Stomach (tissue), 9 donors: ENCODE data around the gene DCLK1. TPM values are rescaled to one million over a fixed set of nuclear protein-coding genes. Genes with fewer than 3 reads are reported as not detected.

Experiments used
- DNase-seq, 2 donors: peaks; one replicate each; pipeline versions ENCODE4 v3.0.0 to v3.0.0-alpha.2; 2013 to 2019
- H3K27ac ChIP-seq, 5 donors: fragments of 200-600 bp in 4 of 5; sonication (generic) in 4 of 5; one replicate each; pipeline ENCODE4 v1.5.1; 2013 to 2019; ENCODE audit warnings: mild to moderate bottlenecking in 1 of 5, moderate library complexity in 1 of 5
- H3K27me3 ChIP-seq, 3 donors: fragments of 200-600 bp; sonication (generic); one replicate each; pipeline ENCODE4 v1.5.1; 2017 to 2019; ENCODE audit warnings: mixed run types in 1 of 3
- H3K36me3 ChIP-seq, 4 donors: fragments of 200-600 bp; sonication (generic); 1 replicate in 3 of 4; 2 replicates in 1 of 4; pipeline ENCODE4 v1.5.1; 2016 to 2019
- H3K4me1 ChIP-seq, 4 donors: fragments of 200-600 bp; sonication (generic); one replicate each; pipeline ENCODE4 v1.5.1; 2016 to 2019
- H3K4me3 ChIP-seq, 4 donors: fragments of 200-600 bp; sonication (generic) in 3 of 4; one replicate each; pipeline ENCODE4 v1.5.1; 2016 to 2019; ENCODE audit warnings: mild to moderate bottlenecking in 1 of 4
- H3K9me3 ChIP-seq, 4 donors: fragments of 200-600 bp; sonication (generic); one replicate each; pipeline ENCODE4 v1.5.1; 2016 to 2019
- EP300 ChIP-seq: sonication (generic); formaldehyde crosslinking; IDR thresholded peaks from one replicate; pipeline ENCODE4 v1.6.1; 2017; ENCODE audit warnings: antibody characterized with exemption
- POLR2A ChIP-seq, 4 donors: fragments of 450-650 bp; IDR thresholded peaks; one replicate each; pipeline ENCODE4 v1.6.1; 2016; ENCODE audit warnings: antibody characterized with exemption in 4 of 4, control low read depth in 2 of 4, mild to moderate bottlenecking in 1 of 4, moderate library complexity in 1 of 4
- POLR2AphosphoS5 ChIP-seq, 3 donors: sonication (generic); formaldehyde crosslinking; IDR thresholded peaks; one replicate each; pipeline ENCODE4 v1.6.1; 2016; ENCODE audit warnings: antibody characterized with exemption in 3 of 3
- WGBS, 5 donors: extraction: QIAGEN DNeasy Blood & Tissue Kit in 3 of 5; methylation state at CpG; one replicate each; pipeline versions ENCODE4 v1.1.5 to v1.1.7; 2013 to 2018; 5-methylcytosine and 5-hydroxymethylcytosine counted together
- intact Hi-C: fragments of 100-400 bp; cut with DNase I; formaldehyde crosslinking; loops from one replicate; pipeline ENCODE4 v1.15.1; 2023; ENCODE audit warnings: low total_unique reads
- polyA plus RNA-seq, 3 donors: library from polyadenylated mRNA; stranded (reverse); fragments of 200-250 nt; gene quantifications; one replicate each; pipeline ENCODE4 v1.2.3, GENCODE V29; 2013
- total RNA-seq, 5 donors: library from RNA; depleted of rRNA; stranded (reverse); fragments of >200 nt; gene quantifications; one replicate each; pipeline versions ENCODE4 v1.1.0 to v1.2.3, GENCODE V29; 2014 to 2016
- TF ChIP-seq, protein P1 (sequence below), 7 experiments: fragments of 450-650 bp in 4 of 7; fragments of 200-600 bp in 3 of 7; sonication (generic) in 3 of 7; IDR thresholded peaks; one replicate each; pipeline ENCODE4 v1.5.1; 2016 to 2019; ENCODE audit warnings: antibody characterized with exemption in 7 of 7, control low read depth in 2 of 7, mild to moderate bottlenecking in 1 of 7
- donor health status: healthy with polysubstance abuse.
- donor health status: Bipolar disorder and iron deficiency.
- donor health status: healthy.

Gene DCLK1
- total and polyA plus RNA-seq, 8 donors, result 0.68 to 36.7 (median 4.1) TPM

DNA sequence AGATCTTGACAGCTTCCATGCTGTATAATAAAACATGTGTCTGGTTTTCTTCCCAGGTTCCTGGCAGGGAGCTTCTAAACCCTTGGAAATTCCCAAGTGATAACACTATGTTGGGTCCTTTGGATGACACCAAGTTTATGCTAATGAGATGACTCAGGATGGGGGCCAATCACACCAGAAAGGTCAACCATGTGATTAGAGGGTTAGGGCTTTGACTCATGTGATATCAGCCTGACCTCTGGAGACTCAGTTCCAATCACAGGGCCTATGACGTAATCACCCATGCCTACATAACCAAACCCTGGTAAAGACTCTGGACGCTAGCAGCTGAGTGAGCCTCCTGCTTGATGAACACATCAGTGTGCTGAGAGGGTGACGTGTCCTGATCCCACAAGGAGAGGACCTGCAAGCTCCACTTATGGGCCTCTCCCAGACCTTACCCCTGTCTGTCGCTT, 203.6 kb downstream of the DCLK1 start:
- no peaks in the 10 kb centered on the region for H3K27me3 ChIP-seq
- no peak overlapping the region for H3K4me3 ChIP-seq
- peaks cover 0 to 23% (median 2%) of the 10 kb centered on the region in 4 donors for H3K4me1 ChIP-seq
- peak in 1 of 2 donors; percentile 38 for DNase-seq
- WGBS, 5 donors, result 54 to 70% (median 67%) methylated on average over 4 of the region's 4 CpGs
- peaks cover 0 to 4% (median 0%) of the 10 kb centered on the region in 4 donors for H3K9me3 ChIP-seq
- TF ChIP-seq EP300, result no peak
- TF ChIP-seq POLR2AphosphoS5 (IDR thresholded peaks at IDR 0.05), result peak in 1 of 3 donors; percentile 28
- TF ChIP-seq, protein P1, sequence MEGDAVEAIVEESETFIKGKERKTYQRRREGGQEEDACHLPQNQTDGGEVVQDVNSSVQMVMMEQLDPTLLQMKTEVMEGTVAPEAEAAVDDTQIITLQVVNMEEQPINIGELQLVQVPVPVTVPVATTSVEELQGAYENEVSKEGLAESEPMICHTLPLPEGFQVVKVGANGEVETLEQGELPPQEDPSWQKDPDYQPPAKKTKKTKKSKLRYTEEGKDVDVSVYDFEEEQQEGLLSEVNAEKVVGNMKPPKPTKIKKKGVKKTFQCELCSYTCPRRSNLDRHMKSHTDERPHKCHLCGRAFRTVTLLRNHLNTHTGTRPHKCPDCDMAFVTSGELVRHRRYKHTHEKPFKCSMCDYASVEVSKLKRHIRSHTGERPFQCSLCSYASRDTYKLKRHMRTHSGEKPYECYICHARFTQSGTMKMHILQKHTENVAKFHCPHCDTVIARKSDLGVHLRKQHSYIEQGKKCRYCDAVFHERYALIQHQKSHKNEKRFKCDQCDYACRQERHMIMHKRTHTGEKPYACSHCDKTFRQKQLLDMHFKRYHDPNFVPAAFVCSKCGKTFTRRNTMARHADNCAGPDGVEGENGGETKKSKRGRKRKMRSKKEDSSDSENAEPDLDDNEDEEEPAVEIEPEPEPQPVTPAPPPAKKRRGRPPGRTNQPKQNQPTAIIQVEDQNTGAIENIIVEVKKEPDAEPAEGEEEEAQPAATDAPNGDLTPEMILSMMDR (IDR thresholded peaks at IDR 0.05), result no peak
- TF ChIP-seq POLR2A (IDR thresholded peaks at IDR 0.05), result no peak
- no peaks in the 10 kb centered on the region for H3K36me3 ChIP-seq
- peak overlapping the region in 4 of 5 donors; percentile 51 to 82 (median 71) for H3K27ac ChIP-seq
- intact Hi-C loops, result no loop called here

DNA sequence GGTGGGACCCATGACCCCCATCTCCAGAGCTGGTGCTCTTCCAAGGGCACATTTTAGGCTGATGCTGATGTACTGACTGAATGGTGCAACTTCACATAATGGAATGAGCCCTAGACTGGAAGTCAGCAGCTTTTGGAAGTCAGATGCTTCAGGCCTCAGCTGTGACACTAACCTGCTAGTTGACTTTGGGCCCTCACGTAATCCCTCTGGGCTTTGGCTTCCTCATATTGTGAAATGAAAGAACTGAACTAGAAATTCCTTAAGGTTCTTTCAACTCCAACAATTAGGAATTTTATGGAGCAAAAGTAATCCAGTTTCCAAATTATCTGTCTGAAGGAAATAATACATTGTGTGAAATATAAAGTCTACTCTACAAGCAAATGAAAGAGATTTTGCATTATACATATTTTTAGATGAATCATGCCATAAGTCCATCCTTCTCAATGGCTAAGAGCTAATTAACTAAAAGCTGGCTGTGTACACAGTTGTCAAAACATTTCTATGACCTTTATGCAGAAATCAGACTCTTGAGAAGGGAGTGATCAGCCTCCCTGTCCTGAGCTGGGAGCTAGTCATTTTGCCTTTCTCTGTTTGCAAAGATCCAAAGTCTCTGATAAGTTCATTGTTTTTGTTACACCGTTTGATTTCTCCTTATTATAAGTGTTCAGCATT, 204.2 kb downstream of the DCLK1 start:
- WGBS, 5 donors, result 36 to 67% (median 60%) methylated on average over 2 of the region's 2 CpGs
- intact Hi-C loops, result no loop called here
- H3K27ac ChIP-seq, result peak overlapping the region in 4 of 5 donors; percentile 51 to 82 (median 71)

DNA sequence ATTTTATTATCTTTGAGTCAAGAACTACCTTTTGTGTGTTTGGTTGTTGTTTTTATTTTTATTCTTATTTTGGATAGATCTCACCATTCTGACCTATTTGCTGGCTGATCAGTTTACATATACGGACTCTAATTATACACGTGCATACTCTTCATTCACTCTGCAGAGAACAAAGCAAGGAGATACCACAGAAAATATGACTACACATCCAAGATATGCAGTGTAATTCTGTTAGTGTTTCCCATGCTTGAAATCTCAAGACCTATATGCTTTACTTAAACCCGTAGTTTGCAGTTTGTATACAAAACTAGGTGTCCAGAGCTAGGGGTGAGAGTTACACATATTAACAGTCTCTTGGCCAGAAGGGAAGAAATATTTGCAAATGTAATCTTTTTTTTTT, 205.5 kb downstream of the DCLK1 start:
- H3K4me1 ChIP-seq, result peaks cover 0 to 19% (median 2%) of the 10 kb centered on the region in 4 donors
- DNase-seq, result no peak
- peak overlapping the region in 2 of 5 donors; percentile 36 to 82 for H3K27ac ChIP-seq
- peaks cover 0 to 1% (median 0%) of the 10 kb centered on the region in 4 donors for H3K9me3 ChIP-seq
- intact Hi-C loops, result no loop called here
- H3K27me3 ChIP-seq, result no peaks in the 10 kb centered on the region
- TF ChIP-seq POLR2AphosphoS5 (IDR thresholded peaks at IDR 0.05) (no peak), POLR2A (IDR thresholded peaks at IDR 0.05) (no peak), EP300 (no peak)
- TF ChIP-seq, protein P1 (IDR thresholded peaks at IDR 0.05), result no peak
- H3K36me3 ChIP-seq, result no peaks in the 10 kb centered on the region
- 76 to 83% (median 77%) methylated on average over 3 of the region's 3 CpGs for WGBS, 5 donors
- no peak overlapping the region for H3K4me3 ChIP-seq

More for the DNA sequence above, 204.2 kb downstream of the DCLK1 start:
- DNase-seq, result peak in 1 of 2 donors; percentile 31
- Histone ChIP-seq H3K4me3 (no peak overlapping the region), H3K4me1 (peaks cover 0 to 23% (median 2%) of the 10 kb centered on the region in 4 donors), H3K9me3 (peaks cover 0 to 4% (median 0%) of the 10 kb centered on the region in 4 donors), H3K27me3 (no peaks in the 10 kb centered on the region), H3K36me3 (no peaks in the 10 kb centered on the region)
- TF ChIP-seq EP300, result no peak
- TF ChIP-seq POLR2AphosphoS5 (IDR thresholded peaks at IDR 0.05), result peak; percentile 26 to 58 (median 49)
- TF ChIP-seq, protein P1 (IDR thresholded peaks at IDR 0.05), result no peak

DNA sequence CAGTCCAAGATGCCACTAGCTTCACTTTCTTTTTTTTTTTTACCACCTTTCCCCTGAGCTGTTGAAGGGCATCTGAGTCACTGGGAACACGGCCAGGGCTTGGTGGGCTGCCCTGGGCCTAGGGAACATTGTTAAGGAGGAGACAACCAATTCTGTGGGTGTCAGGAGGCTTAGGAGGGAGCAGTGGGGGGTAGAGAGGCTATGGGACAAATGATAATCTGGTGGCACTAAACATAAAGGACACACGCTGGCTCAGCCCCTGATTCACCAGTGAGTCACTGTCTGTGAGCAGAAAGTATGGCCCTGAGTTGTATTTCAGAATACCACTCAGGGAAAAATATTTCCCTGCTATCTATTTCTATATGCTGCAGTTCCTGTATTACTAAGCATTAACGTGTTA, 207.8 kb downstream of the DCLK1 start:
- no peaks in the 10 kb centered on the region for H3K9me3 ChIP-seq
- no peaks in the 10 kb centered on the region for H3K36me3 ChIP-seq
- TF ChIP-seq POLR2A (IDR thresholded peaks at IDR 0.05) (no peak), POLR2AphosphoS5 (IDR thresholded peaks at IDR 0.05) (no peak), EP300 (no peak)
- TF ChIP-seq, protein P1 (IDR thresholded peaks at IDR 0.05), result no peak
- no peaks in the 10 kb centered on the region for H3K27me3 ChIP-seq
- 62 to 70% (median 65%) methylated on average over 3 of the region's 3 CpGs for WGBS, 5 donors
- H3K4me1 ChIP-seq, result peaks cover 0 to 15% (median 2%) of the 10 kb centered on the region in 4 donors
- intact Hi-C loops, result no loop called here
- DNase-seq, result no peak
- H3K27ac ChIP-seq, result no peak overlapping the region
- H3K4me3 ChIP-seq, result no peak overlapping the region
